H1 (cell line): ENCODE results near the gene ALDH1L2. TPM values are rescaled to one million over a fixed set of nuclear protein-coding genes. Genes with fewer than 3 reads are reported as not detected.

Source experiments
- CREB1 ChIP-seq: IDR thresholded peaks from 2 replicates; pipeline ENCODE4 v1.6.1; 2012; ENCODE audit warnings: inconsistent platforms
- NRF1 ChIP-seq: IDR thresholded peaks from 2 replicates; pipeline ENCODE4 v1.6.1; 2011; ENCODE audit warnings: mild to moderate bottlenecking, low read depth, low read length, improper control_type of control experiment
- RNF2 ChIP-seq: fragments of 200-900, 300-1000 bp; sonication (generic); IDR thresholded peaks from 2 replicates; pipeline ENCODE4 v1.7.1; 2016; ENCODE audit warnings: borderline replicate concordance, low read depth, mild to moderate bottlenecking, antibody characterized with exemption, low read length; ENCODE audit not compliant: poor library complexity, severe bottlenecking; ENCODE audit errors: missing control alignments
- SAP30 ChIP-seq: fragments of 300-600 bp; sonication (generic); IDR thresholded peaks from 2 replicates; pipeline ENCODE4 v1.7.1; 2012; ENCODE audit warnings: low read length, moderate library complexity, mild to moderate bottlenecking, inconsistent platforms; ENCODE audit not compliant: insufficient read depth, insufficient replicate concordance
- SIRT6 ChIP-seq: IDR thresholded peaks from one replicate; pipeline ENCODE4 v1.7.1; 2012; ENCODE audit warnings: low read length, inconsistent platforms
- SP1 ChIP-seq: IDR thresholded peaks from 2 replicates; pipeline ENCODE4 v1.6.1; 2011; ENCODE audit warnings: low read depth, low read length
- polyA plus RNA-seq, 7 experiments: library from polyadenylated mRNA; depleted of rRNA in 3 of 7; stranded (reverse) in 5 of 7; unstranded in 2 of 7; fragments of >200 nt in 5 of 7; fragments of 200-250 nt in 2 of 7; gene quantifications; 1 replicate in 5 of 7; 2 replicates in 1 of 7; 4 replicates in 1 of 7; pipeline versions ENCODE4 v1.2.1 to v1.2.3, GENCODE V29; 2011 to 2013; ENCODE audit warnings: missing spikeins in 2 of 7, mixed read lengths in 2 of 7
- total RNA-seq: library from RNA; stranded (reverse); fragmentation: NEBNext Ultra II Directional; extraction: Animal tissue kit (Norgen Biotek cat#: 25700); gene quantifications from 2 replicates; pipeline ENCODE4 v1.2.1, GENCODE V29; 2021
- TF ChIP-seq, protein P1 (sequence below): fragments of 300-600 bp; sonication (generic); IDR thresholded peaks from 2 replicates; pipeline ENCODE4 v1.7.1; 2012; ENCODE audit warnings: low read length, moderate library complexity, mild to moderate bottlenecking, inconsistent platforms; ENCODE audit not compliant: insufficient replicate concordance

Gene ALDH1L2
- total and polyA plus RNA-seq, 2 of the 8 experiments (the other 6 are each of a cell fraction or from before 2014, with no cell fraction given) = 3.7 to 7.2 TPM

DNA sequence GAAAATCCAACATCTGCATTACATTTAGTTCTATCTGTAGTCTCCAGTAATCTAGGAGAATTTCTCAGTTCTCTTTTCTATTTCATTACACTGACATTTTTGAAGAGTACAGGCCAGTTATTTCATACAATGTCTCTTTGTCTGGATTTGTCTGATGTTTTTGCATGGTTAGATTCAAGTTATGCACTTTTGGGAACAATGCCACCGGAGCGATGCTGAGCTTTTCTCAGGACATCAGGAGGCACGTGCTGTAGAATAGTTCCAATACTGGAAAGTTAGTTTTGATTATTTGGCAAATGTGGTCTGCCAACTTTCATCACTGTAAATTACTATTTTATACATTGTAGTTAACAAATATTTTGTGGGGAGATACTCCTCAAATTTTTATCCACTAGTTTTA is 43.1 kb downstream of the ALDH1L2 start (continued):
- TF ChIP-seq, protein P1, sequence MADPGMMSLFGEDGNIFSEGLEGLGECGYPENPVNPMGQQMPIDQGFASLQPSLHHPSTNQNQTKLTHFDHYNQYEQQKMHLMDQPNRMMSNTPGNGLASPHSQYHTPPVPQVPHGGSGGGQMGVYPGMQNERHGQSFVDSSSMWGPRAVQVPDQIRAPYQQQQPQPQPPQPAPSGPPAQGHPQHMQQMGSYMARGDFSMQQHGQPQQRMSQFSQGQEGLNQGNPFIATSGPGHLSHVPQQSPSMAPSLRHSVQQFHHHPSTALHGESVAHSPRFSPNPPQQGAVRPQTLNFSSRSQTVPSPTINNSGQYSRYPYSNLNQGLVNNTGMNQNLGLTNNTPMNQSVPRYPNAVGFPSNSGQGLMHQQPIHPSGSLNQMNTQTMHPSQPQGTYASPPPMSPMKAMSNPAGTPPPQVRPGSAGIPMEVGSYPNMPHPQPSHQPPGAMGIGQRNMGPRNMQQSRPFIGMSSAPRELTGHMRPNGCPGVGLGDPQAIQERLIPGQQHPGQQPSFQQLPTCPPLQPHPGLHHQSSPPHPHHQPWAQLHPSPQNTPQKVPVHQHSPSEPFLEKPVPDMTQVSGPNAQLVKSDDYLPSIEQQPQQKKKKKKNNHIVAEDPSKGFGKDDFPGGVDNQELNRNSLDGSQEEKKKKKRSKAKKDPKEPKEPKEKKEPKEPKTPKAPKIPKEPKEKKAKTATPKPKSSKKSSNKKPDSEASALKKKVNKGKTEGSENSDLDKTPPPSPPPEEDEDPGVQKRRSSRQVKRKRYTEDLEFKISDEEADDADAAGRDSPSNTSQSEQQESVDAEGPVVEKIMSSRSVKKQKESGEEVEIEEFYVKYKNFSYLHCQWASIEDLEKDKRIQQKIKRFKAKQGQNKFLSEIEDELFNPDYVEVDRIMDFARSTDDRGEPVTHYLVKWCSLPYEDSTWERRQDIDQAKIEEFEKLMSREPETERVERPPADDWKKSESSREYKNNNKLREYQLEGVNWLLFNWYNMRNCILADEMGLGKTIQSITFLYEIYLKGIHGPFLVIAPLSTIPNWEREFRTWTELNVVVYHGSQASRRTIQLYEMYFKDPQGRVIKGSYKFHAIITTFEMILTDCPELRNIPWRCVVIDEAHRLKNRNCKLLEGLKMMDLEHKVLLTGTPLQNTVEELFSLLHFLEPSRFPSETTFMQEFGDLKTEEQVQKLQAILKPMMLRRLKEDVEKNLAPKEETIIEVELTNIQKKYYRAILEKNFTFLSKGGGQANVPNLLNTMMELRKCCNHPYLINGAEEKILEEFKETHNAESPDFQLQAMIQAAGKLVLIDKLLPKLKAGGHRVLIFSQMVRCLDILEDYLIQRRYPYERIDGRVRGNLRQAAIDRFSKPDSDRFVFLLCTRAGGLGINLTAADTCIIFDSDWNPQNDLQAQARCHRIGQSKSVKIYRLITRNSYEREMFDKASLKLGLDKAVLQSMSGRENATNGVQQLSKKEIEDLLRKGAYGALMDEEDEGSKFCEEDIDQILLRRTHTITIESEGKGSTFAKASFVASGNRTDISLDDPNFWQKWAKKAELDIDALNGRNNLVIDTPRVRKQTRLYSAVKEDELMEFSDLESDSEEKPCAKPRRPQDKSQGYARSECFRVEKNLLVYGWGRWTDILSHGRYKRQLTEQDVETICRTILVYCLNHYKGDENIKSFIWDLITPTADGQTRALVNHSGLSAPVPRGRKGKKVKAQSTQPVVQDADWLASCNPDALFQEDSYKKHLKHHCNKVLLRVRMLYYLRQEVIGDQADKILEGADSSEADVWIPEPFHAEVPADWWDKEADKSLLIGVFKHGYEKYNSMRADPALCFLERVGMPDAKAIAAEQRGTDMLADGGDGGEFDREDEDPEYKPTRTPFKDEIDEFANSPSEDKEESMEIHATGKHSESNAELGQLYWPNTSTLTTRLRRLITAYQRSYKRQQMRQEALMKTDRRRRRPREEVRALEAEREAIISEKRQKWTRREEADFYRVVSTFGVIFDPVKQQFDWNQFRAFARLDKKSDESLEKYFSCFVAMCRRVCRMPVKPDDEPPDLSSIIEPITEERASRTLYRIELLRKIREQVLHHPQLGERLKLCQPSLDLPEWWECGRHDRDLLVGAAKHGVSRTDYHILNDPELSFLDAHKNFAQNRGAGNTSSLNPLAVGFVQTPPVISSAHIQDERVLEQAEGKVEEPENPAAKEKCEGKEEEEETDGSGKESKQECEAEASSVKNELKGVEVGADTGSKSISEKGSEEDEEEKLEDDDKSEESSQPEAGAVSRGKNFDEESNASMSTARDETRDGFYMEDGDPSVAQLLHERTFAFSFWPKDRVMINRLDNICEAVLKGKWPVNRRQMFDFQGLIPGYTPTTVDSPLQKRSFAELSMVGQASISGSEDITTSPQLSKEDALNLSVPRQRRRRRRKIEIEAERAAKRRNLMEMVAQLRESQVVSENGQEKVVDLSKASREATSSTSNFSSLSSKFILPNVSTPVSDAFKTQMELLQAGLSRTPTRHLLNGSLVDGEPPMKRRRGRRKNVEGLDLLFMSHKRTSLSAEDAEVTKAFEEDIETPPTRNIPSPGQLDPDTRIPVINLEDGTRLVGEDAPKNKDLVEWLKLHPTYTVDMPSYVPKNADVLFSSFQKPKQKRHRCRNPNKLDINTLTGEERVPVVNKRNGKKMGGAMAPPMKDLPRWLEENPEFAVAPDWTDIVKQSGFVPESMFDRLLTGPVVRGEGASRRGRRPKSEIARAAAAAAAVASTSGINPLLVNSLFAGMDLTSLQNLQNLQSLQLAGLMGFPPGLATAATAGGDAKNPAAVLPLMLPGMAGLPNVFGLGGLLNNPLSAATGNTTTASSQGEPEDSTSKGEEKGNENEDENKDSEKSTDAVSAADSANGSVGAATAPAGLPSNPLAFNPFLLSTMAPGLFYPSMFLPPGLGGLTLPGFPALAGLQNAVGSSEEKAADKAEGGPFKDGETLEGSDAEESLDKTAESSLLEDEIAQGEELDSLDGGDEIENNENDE = no peak
- TF ChIP-seq CREB1 (no peak), SP1 (no peak), NRF1 (no peak), SIRT6 (no peak), RNF2 (no peak), SAP30 (no peak)
